Measurements from ENCODE around the gene GRIN2D.

GRIN2D gene

GRCh38 chr19:48419158-48419920 lies 25.9 kb downstream of the GRIN2D start:
- peaks cover 4% of the 10 kb centered on the region for H3K9me3 ChIP-seq (ENCODE audit: insufficient read depth, low read depth, low read length)
- H3K4me2 ChIP-seq (ENCODE audit: low read length) = no peak overlapping the region
- H4K12ac ChIP-seq (ENCODE audit: low read depth, low read length) = no peak overlapping the region
- no peak overlapping the region for H3K18ac ChIP-seq (ENCODE audit: low read length)
- H4K8ac ChIP-seq (ENCODE audit: low read depth, low read length) = no peak overlapping the region
- no CpG with 5 or more reads among the region's 31 CpGs for WGBS (ENCODE audit: extremely low coverage, insufficient coverage, insufficient read length)
- H3K36me3 ChIP-seq (ENCODE audit: control insufficient read depth in 1 of 2, insufficient read depth in 2 of 2, low read length in 2 of 2) = no peaks in the 10 kb centered on the region
- no peak overlapping the region for H3K4ac ChIP-seq (ENCODE audit: low read depth, low read length)
- H3K23ac ChIP-seq (ENCODE audit: low read length) = no peak overlapping the region
- no peak overlapping the region for H2BK12ac ChIP-seq (ENCODE audit: low read length)
- no peak overlapping the region for H2BK5ac ChIP-seq (ENCODE audit: low read depth, low read length, poor library complexity)
- H2AFZ ChIP-seq (ENCODE audit: insufficient read depth, low read length, poor library complexity) = no peak overlapping the region
- no peaks in the 10 kb centered on the region for H3K79me1 ChIP-seq (ENCODE audit: low read length)
- no peak overlapping the region for H3K27ac ChIP-seq (ENCODE audit: low read depth, low read length)
- no peak overlapping the region for H3K9ac ChIP-seq (ENCODE audit: low read length)
- no peaks in the 10 kb centered on the region for H3K27me3 ChIP-seq (ENCODE audit: insufficient read depth, low read length)
- no peak overlapping the region for H3K4me3 ChIP-seq (ENCODE audit: low read depth, low read length)
- DNase-seq = peak in 1 of 2 donors; percentile 8
- no peaks in the 10 kb centered on the region for H3K4me1 ChIP-seq (ENCODE audit: control insufficient read depth in 1 of 2, insufficient read depth in 2 of 2, low read length in 2 of 2)
- no peak overlapping the region for H2BK120ac ChIP-seq (ENCODE audit: insufficient read depth, low read length, poor library complexity)
- no peak overlapping the region for H2AK5ac ChIP-seq (ENCODE audit: low read length)
- H4K91ac ChIP-seq (ENCODE audit: low read depth, low read length) = no peak overlapping the region
- no peak overlapping the region for H3K14ac ChIP-seq (ENCODE audit: low read length)
- no peaks in the 10 kb centered on the region for H3K79me2 ChIP-seq (ENCODE audit: control insufficient read depth, insufficient read depth, low read length, poor library complexity)

GRCh38 chr19:48421548-48421947 lies 28.1 kb downstream of the GRIN2D start:
- H3K14ac ChIP-seq (ENCODE audit: low read length) = no peak overlapping the region
- no peak overlapping the region for H3K27ac ChIP-seq (ENCODE audit: low read depth, low read length)
- peaks cover 2% of the 10 kb centered on the region for H3K79me1 ChIP-seq (ENCODE audit: low read length)
- H3K9ac ChIP-seq (ENCODE audit: low read length) = no peak overlapping the region
- H3K79me2 ChIP-seq (ENCODE audit: control insufficient read depth, insufficient read depth, low read length, poor library complexity) = peaks cover 1% of the 10 kb centered on the region
- H3K9me3 ChIP-seq (ENCODE audit: insufficient read depth, low read depth, low read length) = peaks cover 2% of the 10 kb centered on the region
- DNase-seq = no peak
- no peak overlapping the region for H2AFZ ChIP-seq (ENCODE audit: insufficient read depth, low read length, poor library complexity)
- no peak overlapping the region for H3K23ac ChIP-seq (ENCODE audit: low read length)
- no peak overlapping the region for H2AK5ac ChIP-seq (ENCODE audit: low read length)
- no peak overlapping the region for H3K18ac ChIP-seq (ENCODE audit: low read length)
- no CpG with 5 or more reads among the region's 16 CpGs for WGBS (ENCODE audit: extremely low coverage, insufficient coverage, insufficient read length)
- no peak overlapping the region for H4K12ac ChIP-seq (ENCODE audit: low read depth, low read length)
- no peak overlapping the region for H2BK120ac ChIP-seq (ENCODE audit: insufficient read depth, low read length, poor library complexity)
- no peak overlapping the region for H4K8ac ChIP-seq (ENCODE audit: low read depth, low read length)
- H3K4me3 ChIP-seq (ENCODE audit: low read depth, low read length) = no peak overlapping the region
- H3K4me1 ChIP-seq (ENCODE audit: control insufficient read depth in 1 of 2, insufficient read depth in 2 of 2, low read length in 2 of 2) = peaks cover 2 to 4% of the 10 kb centered on the region in 2 experiments
- no peak overlapping the region for H2BK12ac ChIP-seq (ENCODE audit: low read length)
- no peaks in the 10 kb centered on the region for H3K36me3 ChIP-seq (ENCODE audit: control insufficient read depth in 1 of 2, insufficient read depth in 2 of 2, low read length in 2 of 2)
- no peak overlapping the region for H3K4me2 ChIP-seq (ENCODE audit: low read length)
- H4K91ac ChIP-seq (ENCODE audit: low read depth, low read length) = no peak overlapping the region
- H3K27me3 ChIP-seq (ENCODE audit: insufficient read depth, low read length) = no peaks in the 10 kb centered on the region
- no peak overlapping the region for H2BK5ac ChIP-seq (ENCODE audit: low read depth, low read length, poor library complexity)
- no peak overlapping the region for H3K4ac ChIP-seq (ENCODE audit: low read depth, low read length)

- no peaks in the 10 kb centered on the region for H3K27me3 ChIP-seq (ENCODE audit: insufficient read depth, low read length)
- peak overlapping the region; percentile 75 for H3K14ac ChIP-seq (ENCODE audit: low read length)
- H3K4ac ChIP-seq (ENCODE audit: low read depth, low read length) = peak overlapping the region; percentile 73
- H3K9ac ChIP-seq (ENCODE audit: low read length) = no peak overlapping the region
- no peak overlapping the region for H3K18ac ChIP-seq (ENCODE audit: low read length)
- H3K9me3 ChIP-seq (ENCODE audit: insufficient read depth, low read depth, low read length) = peaks cover 2% of the 10 kb centered on the region
- no peaks in the 10 kb centered on the region for H3K36me3 ChIP-seq (ENCODE audit: control insufficient read depth in 1 of 2, insufficient read depth in 2 of 2, low read length in 2 of 2)
- no peak overlapping the region for H2AK5ac ChIP-seq (ENCODE audit: low read length)
- peak overlapping the region; percentile 51 for H3K4me2 ChIP-seq (ENCODE audit: low read length)
- no peak overlapping the region for H3K23ac ChIP-seq (ENCODE audit: low read length)
- peak overlapping the region; percentile 83 for H3K27ac ChIP-seq (ENCODE audit: low read depth, low read length)
- DNase-seq = peak in 1 of 2 donors; percentile 23
- H2BK120ac ChIP-seq (ENCODE audit: insufficient read depth, low read length, poor library complexity) = peak overlapping the region; percentile 99
- peak overlapping the region; percentile 86 for H4K12ac ChIP-seq (ENCODE audit: low read depth, low read length)
- peak overlapping the region; percentile 94 for H4K8ac ChIP-seq (ENCODE audit: low read depth, low read length)
- H2AFZ ChIP-seq (ENCODE audit: insufficient read depth, low read length, poor library complexity) = peak overlapping the region; percentile 8
- H3K4me3 ChIP-seq (ENCODE audit: low read depth, low read length) = no peak overlapping the region
- H3K79me2 ChIP-seq (ENCODE audit: control insufficient read depth, insufficient read depth, low read length, poor library complexity) = peaks cover 1% of the 10 kb centered on the region
- H4K91ac ChIP-seq (ENCODE audit: low read depth, low read length) = peak overlapping the region; percentile 97
- H2BK12ac ChIP-seq (ENCODE audit: low read length) = peak overlapping the region; percentile 56
- peaks cover 2 to 4% of the 10 kb centered on the region in 2 experiments for H3K4me1 ChIP-seq (ENCODE audit: control insufficient read depth in 1 of 2, insufficient read depth in 2 of 2, low read length in 2 of 2)
- no CpG with 5 or more reads among the region's 8 CpGs for WGBS (ENCODE audit: extremely low coverage, insufficient coverage, insufficient read length)
- H2BK5ac ChIP-seq (ENCODE audit: low read depth, low read length, poor library complexity) = peak overlapping the region; percentile 95
- H3K79me1 ChIP-seq (ENCODE audit: low read length) = peaks cover 2% of the 10 kb centered on the region
Measured at GRCh38 chr19:48424694-48425219, 31.3 kb downstream of the GRIN2D start.

- H2BK120ac ChIP-seq (ENCODE audit: insufficient read depth, low read length, poor library complexity) = no peak overlapping the region
- peaks cover 2% of the 10 kb centered on the region for H3K79me1 ChIP-seq (ENCODE audit: low read length)
- no peak overlapping the region for H3K4ac ChIP-seq (ENCODE audit: low read depth, low read length)
- H3K79me2 ChIP-seq (ENCODE audit: control insufficient read depth, insufficient read depth, low read length, poor library complexity) = peaks cover 1% of the 10 kb centered on the region
- H2BK12ac ChIP-seq (ENCODE audit: low read length) = peak overlapping the region; percentile 53
- no peaks in the 10 kb centered on the region for H3K36me3 ChIP-seq (ENCODE audit: control insufficient read depth in 1 of 2, insufficient read depth in 2 of 2, low read length in 2 of 2)
- no peak overlapping the region for H2AFZ ChIP-seq (ENCODE audit: insufficient read depth, low read length, poor library complexity)
- no peak overlapping the region for H3K27ac ChIP-seq (ENCODE audit: low read depth, low read length)
- H3K23ac ChIP-seq (ENCODE audit: low read length) = no peak overlapping the region
- no peaks in the 10 kb centered on the region for H3K9me3 ChIP-seq (ENCODE audit: insufficient read depth, low read depth, low read length)
- H3K27me3 ChIP-seq (ENCODE audit: insufficient read depth, low read length) = no peaks in the 10 kb centered on the region
- no peak overlapping the region for H3K4me2 ChIP-seq (ENCODE audit: low read length)
- H4K91ac ChIP-seq (ENCODE audit: low read depth, low read length) = peak overlapping the region; percentile 11
- no peak overlapping the region for H3K14ac ChIP-seq (ENCODE audit: low read length)
- WGBS (ENCODE audit: extremely low coverage, insufficient coverage, insufficient read length) = no CpG with 5 or more reads among the region's 1 CpG
- H3K4me3 ChIP-seq (ENCODE audit: low read depth, low read length) = no peak overlapping the region
- DNase-seq = no peak
- no peak overlapping the region for H2AK5ac ChIP-seq (ENCODE audit: low read length)
- no peak overlapping the region for H3K9ac ChIP-seq (ENCODE audit: low read length)
- peaks cover 2 to 4% of the 10 kb centered on the region in 2 experiments for H3K4me1 ChIP-seq (ENCODE audit: control insufficient read depth in 1 of 2, insufficient read depth in 2 of 2, low read length in 2 of 2)
- H4K8ac ChIP-seq (ENCODE audit: low read depth, low read length) = no peak overlapping the region
- H2BK5ac ChIP-seq (ENCODE audit: low read depth, low read length, poor library complexity) = no peak overlapping the region
- H3K18ac ChIP-seq (ENCODE audit: low read length) = no peak overlapping the region
- H4K12ac ChIP-seq (ENCODE audit: low read depth, low read length) = no peak overlapping the region
Measured at GRCh38 chr19:48428670-48429069, 35.2 kb downstream of the GRIN2D start.
